Measurements from ENCODE around the gene MRPS7. TPM values are rescaled to one million over a fixed set of nuclear protein-coding genes. Genes with fewer than 3 reads are reported as not detected.
A peak's percentile ranks its signal among the peaks of the same experiment; 100 is the strongest.

Gene MRPS7
- total and polyA plus RNA-seq, 10 of the 15 experiments (the other 5 are each of a cell fraction or from before 2014, with no cell fraction given) = 88.4 to 217 (median 109) TPM

DNA sequence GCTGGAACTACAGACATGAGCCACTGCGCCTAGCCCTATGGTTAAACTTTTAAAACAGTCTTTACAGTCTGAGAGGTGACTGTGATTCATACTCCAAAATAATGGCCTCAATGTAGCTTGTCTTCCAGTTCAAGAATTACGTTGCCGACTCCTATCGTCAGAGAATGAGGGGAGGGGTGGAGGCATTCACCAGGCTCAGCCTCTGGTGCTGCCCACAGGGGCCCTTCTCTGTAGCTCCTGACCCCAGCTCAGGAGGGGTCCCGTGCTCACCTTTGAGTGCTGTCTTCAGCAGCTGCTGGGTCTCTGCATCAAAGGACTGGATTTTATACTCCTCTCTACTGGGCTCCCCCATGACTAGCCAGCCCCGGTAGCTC is 8.2 kb downstream of the MRPS7 start:
- peaks cover 16 to 24% of the 10 kb centered on the region in 2 experiments; a peak in 3 of 4 replicates for H3K36me3 ChIP-seq (ENCODE audit: control insufficient read depth in 2 of 2, insufficient read depth in 2 of 2, low read length in 1 of 2)
- H2AFZ ChIP-seq (ENCODE audit: control insufficient read depth, low read depth, low read length) = peak overlapping the region; percentile 54
- peaks cover 24% of the 10 kb centered on the region for H3K4me1 ChIP-seq (ENCODE audit: control insufficient read depth, insufficient read depth, low read length)
- DNase-seq (ENCODE audit: low read depth, low spot score) (no peak), FAIRE-seq (no peak), ATAC-seq (peak; percentile 3)
- ChIA-PET CTCF (interaction anchor here (0.6 to 5.3 kb wide), 29 partner anchors 8 to 363 kb away, joined by 3 to 58 read pairs (median 5); partner anchors contain the start of genes GGA3, GRB2, MRPS7 and NUP85), SMC1A (ENCODE audit: uncharacterized antibody, unreplicated experiment) (interaction anchor here (0.7 to 2.8 kb wide), 16 partner anchors 8 to 156 kb away, joined by 3 to 24 read pairs (median 6); partner anchors contain the start of genes GGA3, GRB2, MRPS7 and NUP85), POLR2A (interaction anchor here (0.7 to 6.4 kb wide), 10 partner anchors 8 to 87 kb away, joined by 3 to 73 read pairs (median 6); partner anchors contain the start of genes GGA3, MRPS7, SLC25A19 and SUMO2), RAD21 (ENCODE audit: unreplicated experiment) (interaction anchor here (0.6 to 4.8 kb wide), 15 partner anchors 8 to 308 kb away, joined by 3 to 68 read pairs (median 10); partner anchors contain the start of genes GGA3, GRB2, MRPS7 and NUP85)
- H3K27ac ChIP-seq (ENCODE audit: control insufficient read depth, insufficient read depth) = peak overlapping the region; percentile 85
- TF ChIP-seq, protein P1, sequence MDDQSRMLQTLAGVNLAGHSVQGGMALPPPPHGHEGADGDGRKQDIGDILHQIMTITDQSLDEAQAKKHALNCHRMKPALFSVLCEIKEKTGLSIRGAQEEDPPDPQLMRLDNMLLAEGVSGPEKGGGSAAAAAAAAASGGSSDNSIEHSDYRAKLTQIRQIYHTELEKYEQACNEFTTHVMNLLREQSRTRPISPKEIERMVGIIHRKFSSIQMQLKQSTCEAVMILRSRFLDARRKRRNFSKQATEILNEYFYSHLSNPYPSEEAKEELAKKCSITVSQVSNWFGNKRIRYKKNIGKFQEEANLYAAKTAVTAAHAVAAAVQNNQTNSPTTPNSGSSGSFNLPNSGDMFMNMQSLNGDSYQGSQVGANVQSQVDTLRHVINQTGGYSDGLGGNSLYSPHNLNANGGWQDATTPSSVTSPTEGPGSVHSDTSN (IDR thresholded peaks at IDR 0.05; ENCODE audit: insufficient replicate concordance, low read depth, low read length) = no peak
- TF ChIP-seq, protein P2, sequence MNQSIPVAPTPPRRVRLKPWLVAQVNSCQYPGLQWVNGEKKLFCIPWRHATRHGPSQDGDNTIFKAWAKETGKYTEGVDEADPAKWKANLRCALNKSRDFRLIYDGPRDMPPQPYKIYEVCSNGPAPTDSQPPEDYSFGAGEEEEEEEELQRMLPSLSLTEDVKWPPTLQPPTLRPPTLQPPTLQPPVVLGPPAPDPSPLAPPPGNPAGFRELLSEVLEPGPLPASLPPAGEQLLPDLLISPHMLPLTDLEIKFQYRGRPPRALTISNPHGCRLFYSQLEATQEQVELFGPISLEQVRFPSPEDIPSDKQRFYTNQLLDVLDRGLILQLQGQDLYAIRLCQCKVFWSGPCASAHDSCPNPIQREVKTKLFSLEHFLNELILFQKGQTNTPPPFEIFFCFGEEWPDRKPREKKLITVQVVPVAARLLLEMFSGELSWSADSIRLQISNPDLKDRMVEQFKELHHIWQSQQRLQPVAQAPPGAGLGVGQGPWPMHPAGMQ (IDR thresholded peaks at IDR 0.05; ENCODE audit: borderline replicate concordance) = no peak
- no peak for TF ChIP-seq EGR1 (IDR thresholded peaks at IDR 0.05; ENCODE audit: borderline replicate concordance in 1 of 2, low read depth in 2 of 2, low read length in 2 of 2)
- TF ChIP-seq, protein P3, sequence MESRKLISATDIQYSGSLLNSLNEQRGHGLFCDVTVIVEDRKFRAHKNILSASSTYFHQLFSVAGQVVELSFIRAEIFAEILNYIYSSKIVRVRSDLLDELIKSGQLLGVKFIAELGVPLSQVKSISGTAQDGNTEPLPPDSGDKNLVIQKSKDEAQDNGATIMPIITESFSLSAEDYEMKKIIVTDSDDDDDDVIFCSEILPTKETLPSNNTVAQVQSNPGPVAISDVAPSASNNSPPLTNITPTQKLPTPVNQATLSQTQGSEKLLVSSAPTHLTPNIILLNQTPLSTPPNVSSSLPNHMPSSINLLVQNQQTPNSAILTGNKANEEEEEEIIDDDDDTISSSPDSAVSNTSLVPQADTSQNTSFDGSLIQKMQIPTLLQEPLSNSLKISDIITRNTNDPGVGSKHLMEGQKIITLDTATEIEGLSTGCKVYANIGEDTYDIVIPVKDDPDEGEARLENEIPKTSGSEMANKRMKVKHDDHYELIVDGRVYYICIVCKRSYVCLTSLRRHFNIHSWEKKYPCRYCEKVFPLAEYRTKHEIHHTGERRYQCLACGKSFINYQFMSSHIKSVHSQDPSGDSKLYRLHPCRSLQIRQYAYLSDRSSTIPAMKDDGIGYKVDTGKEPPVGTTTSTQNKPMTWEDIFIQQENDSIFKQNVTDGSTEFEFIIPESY (IDR thresholded peaks at IDR 0.05) = no peak
- H4K20me1 ChIP-seq (ENCODE audit: control insufficient read depth, insufficient read depth) = no peaks in the 10 kb centered on the region
- BruUV-seq (replicated peaks) = no TSS peak
- WGBS (ENCODE audit: insufficient coverage, insufficient replicate concordance, low lambda C conversion rate, missing lambda C conversion rate) = 27% methylated on average over 5 of the region's 6 CpGs
- peaks cover 32% of the 10 kb centered on the region for H3K79me2 ChIP-seq (ENCODE audit: control insufficient read depth, insufficient read depth, low read length)
- H3K4me3 ChIP-seq = peak overlapping the region; percentile 77
- in situ Hi-C loops (cut with MboI) = loop anchor here (5.0 kb wide), 1 partner anchor 142 kb away; no protein-coding TSS in a partner anchor
- no peaks in the 10 kb centered on the region for H3K27me3 ChIP-seq (replicated peaks in 1 of 2; ENCODE audit: control insufficient read depth in 2 of 2, insufficient read depth in 2 of 2, low read length in 1 of 2)
- H3K4me2 ChIP-seq (ENCODE audit: control insufficient read depth, insufficient read depth) = peak overlapping the region; percentile 81
- peak overlapping the region; percentile 83 for H3K9ac ChIP-seq (ENCODE audit: control insufficient read depth, insufficient read depth, low read length)
- intact Hi-C loops (cut with micrococcal nuclease; ENCODE audit: unreplicated experiment) = loop anchor here (2.0 to 10.0 kb wide), 3 partner anchors 135 to 245 kb away; partner anchors contain the start of genes CASKIN2, GRB2 and TSEN54
- no peaks in the 10 kb centered on the region for H3K9me3 ChIP-seq (replicated peaks; ENCODE audit: control insufficient read depth, insufficient read depth, low read length)
